Cardiac septum (tissue), 1 donor: ENCODE data around the gene RANBP1. TPM values are rescaled to one million over a fixed set of nuclear protein-coding genes. Genes with fewer than 3 reads are reported as not detected.

Experiments
- DNase-seq: peaks from one replicate; pipeline ENCODE4 v3.0.0-alpha.2; 2020; ENCODE audit warnings: low spot score
- intact Hi-C: fragments of 100-400 bp; cut with DNase I; formaldehyde crosslinking; loops from one replicate; pipeline ENCODE4 v1.14.0; 2022
- total RNA-seq: library from RNA; stranded (reverse); fragmentation: NEBNext Ultra II Directional; extraction: Animal tissue kit (Norgen Biotek cat#: 25700); gene quantifications from one replicate; pipeline ENCODE4 v1.2.1, GENCODE V29; 2021
- donor health status: DM: no; HTN: no; CAD: no.

Gene RANBP1
- total RNA-seq, 1 donor from 2014 or later, result 45.9 TPM

- intact Hi-C loops, result loop anchor here (2.0 kb wide), 1 partner anchor 114 kb away; the partner anchor contains the start of gene ARVCF
Observed at GRCh38 chr22:20130731-20131596, 15.1 kb downstream of the RANBP1 start.

GRCh38 chr22:20131597-20131858 lies 15.6 kb downstream of the RANBP1 start, which contains the start of gene ZDHHC8:
ZDHHC8 (plus strand) TSS chr22:20131804; CDS start chr22:20131948, 144 bp downstream.
- no peak for DNase-seq
- intact Hi-C loops, result loop anchor here (2.0 kb wide), 1 partner anchor 115 kb away; the partner anchor contains the start of gene ARVCF

More at GRCh38 chr22:20130731-20131596, 15.1 kb downstream of the RANBP1 start:
- peak; percentile 91 for DNase-seq

GRCh38 chr22:20131859-20132685 lies 16.2 kb downstream of the RANBP1 start:
- intact Hi-C loops, result loop anchor here (2.0 kb wide), 1 partner anchor 115 kb away; the partner anchor contains the start of gene ARVCF

GRCh38 chr22:20132686-20133246 lies 16.9 kb downstream of the RANBP1 start:
- no peak for DNase-seq
- intact Hi-C loops, result no loop called here

More at GRCh38 chr22:20131859-20132685, 16.2 kb downstream of the RANBP1 start:
- DNase-seq, result no peak

- DNase-seq, result no peak
- intact Hi-C loops, result no loop called here
Observed at GRCh38 chr22:20133930-20134549, 18.1 kb downstream of the RANBP1 start.

- intact Hi-C loops, result no loop called here
Observed at GRCh38 chr22:20135265-20135664, 19.4 kb downstream of the RANBP1 start.

GRCh38 chr22:20135806-20136602 lies 20.1 kb downstream of the RANBP1 start:
- no peak for DNase-seq
- intact Hi-C loops, result no loop called here

More at GRCh38 chr22:20135265-20135664, 19.4 kb downstream of the RANBP1 start:
- DNase-seq, result no peak

GRCh38 chr22:20136603-20136873 lies 20.6 kb downstream of the RANBP1 start:
- intact Hi-C loops, result no loop called here
- no peak for DNase-seq

- intact Hi-C loops, result no loop called here
- DNase-seq, result no peak
Observed at GRCh38 chr22:20137113-20137512, 21.2 kb downstream of the RANBP1 start.

- DNase-seq, result peak; percentile 86
- intact Hi-C loops, result no loop called here
Observed at GRCh38 chr22:20137671-20138416, 21.9 kb downstream of the RANBP1 start.

- intact Hi-C loops, result no loop called here
- no peak for DNase-seq
Observed at GRCh38 chr22:20138417-20138738, 22.5 kb downstream of the RANBP1 start.

GRCh38 chr22:20138868-20139267 lies 23.0 kb downstream of the RANBP1 start:
- intact Hi-C loops, result no loop called here
- DNase-seq, result no peak

GRCh38 chr22:20139391-20140106 lies 23.6 kb downstream of the RANBP1 start:
- intact Hi-C loops, result no loop called here
- no peak for DNase-seq

- DNase-seq, result no peak
- intact Hi-C loops, result no loop called here
Observed at GRCh38 chr22:20140107-20140445, 24.2 kb downstream of the RANBP1 start.

- intact Hi-C loops, result no loop called here
- DNase-seq, result no peak
Observed at GRCh38 chr22:20140521-20140964, 24.6 kb downstream of the RANBP1 start.

- intact Hi-C loops, result no loop called here
- no peak for DNase-seq
Observed at GRCh38 chr22:20141186-20142077, 25.5 kb downstream of the RANBP1 start.
